HepG2 (cell line): ENCODE data around the gene ARF4. TPM values are rescaled to one million over a fixed set of nuclear protein-coding genes. Genes with fewer than 3 reads are reported as not detected.

Experiments
- ARNT ChIP-seq: fragments of 450-650 bp; IDR thresholded peaks from 2 replicates; pipeline ENCODE4 v1.6.1; 2017
- CAMTA2 ChIP-seq: sonication (generic); formaldehyde crosslinking; IDR thresholded peaks from 2 replicates; pipeline ENCODE4 v1.4.0; 2020; ENCODE audit warnings: mild to moderate bottlenecking, missing genetic modification reagents, borderline replicate concordance
- CCDC6 ChIP-seq: sonication (generic); formaldehyde crosslinking; IDR thresholded peaks from 2 replicates; pipeline ENCODE4 v1.8.1; 2022; ENCODE audit warnings: mild to moderate bottlenecking, missing genetic modification reagents, moderate library complexity
- DNMT3B ChIP-seq: conservative IDR thresholded peaks from 2 replicates; pipeline ENCODE4 v1.6.1; 2016; ENCODE audit warnings: missing biosample characterization, control low read depth
- ELF3 ChIP-seq: IDR thresholded peaks from 2 replicates; pipeline ENCODE4 v1.6.1; 2016; ENCODE audit warnings: missing genetic modification reagents, missing compliant biosample characterization
- ETV6 ChIP-seq: sonication (generic); formaldehyde crosslinking; conservative IDR thresholded peaks from 2 replicates; pipeline ENCODE4 v1.4.0; 2020; ENCODE audit warnings: missing genetic modification reagents
- FLYWCH1 ChIP-seq: sonication (generic); formaldehyde crosslinking; IDR thresholded peaks from 2 replicates; pipeline ENCODE4 v1.8.1; 2023; ENCODE audit warnings: mild to moderate bottlenecking, missing genetic modification reagents
- FOXC1 ChIP-seq: sonication (generic); formaldehyde crosslinking; IDR thresholded peaks from 2 replicates; pipeline ENCODE4 v1.8.0; 2022; ENCODE audit warnings: mild to moderate bottlenecking, missing genetic modification reagents, borderline replicate concordance
- FOXK1 ChIP-seq: sonication (generic); formaldehyde crosslinking; IDR thresholded peaks from 2 replicates; pipeline ENCODE4 v1.4.0; 2020; ENCODE audit warnings: low read depth, missing genetic modification reagents, borderline replicate concordance
- GZF1 ChIP-seq: sonication (generic); formaldehyde crosslinking; IDR thresholded peaks from 2 replicates; pipeline ENCODE4 v1.5.1; 2020; ENCODE audit warnings: mild to moderate bottlenecking, missing genetic modification reagents
- HMG20B ChIP-seq: conservative IDR thresholded peaks from 2 replicates; pipeline ENCODE4 v1.6.1; 2016; ENCODE audit warnings: missing genetic modification reagents, missing compliant biosample characterization
- HNRNPH1 ChIP-seq: fragments of 200-400 bp; formaldehyde crosslinking; optimal IDR thresholded peaks from 2 replicates; pipeline ENCODE3; 2017; ENCODE audit warnings: mild to moderate bottlenecking, low read depth, low read length
- HNRNPL ChIP-seq: fragments of 200-400 bp; formaldehyde crosslinking; IDR thresholded peaks from 2 replicates; pipeline ENCODE4 v1.6.1; 2017; ENCODE audit warnings: mild to moderate bottlenecking, low read depth, low read length
- HOXA5 ChIP-seq: sonication (generic); formaldehyde crosslinking; IDR thresholded peaks from 2 replicates; pipeline ENCODE4 v1.4.0; 2020; ENCODE audit warnings: missing genetic modification reagents
- MTA3 ChIP-seq: sonication (generic); formaldehyde crosslinking; IDR thresholded peaks from 2 replicates; pipeline ENCODE4 v1.4.0; 2020; ENCODE audit warnings: missing genetic modification reagents
- NCOA1 ChIP-seq: sonication (generic); formaldehyde crosslinking; IDR thresholded peaks from 2 replicates; pipeline ENCODE4 v1.9.0; 2021; ENCODE audit warnings: missing genetic modification reagents
- NKX3-1 ChIP-seq: sonication (generic); formaldehyde crosslinking; IDR thresholded peaks from 2 replicates; pipeline ENCODE4 v1.5.0; 2020; ENCODE audit warnings: missing genetic modification reagents
- NR2F6 ChIP-seq, 2 experiments: IDR thresholded peaks; 2 replicates each; pipeline ENCODE4 v1.6.1; 2016; ENCODE audit warnings: antibody characterized with exemption in 1 of 2, mild to moderate bottlenecking in 1 of 2
- NR3C1 ChIP-seq: sonication (generic); formaldehyde crosslinking; IDR thresholded peaks from 2 replicates; pipeline ENCODE4 v1.4.0; 2020; ENCODE audit warnings: missing genetic modification reagents
- PHF5A ChIP-seq: IDR thresholded peaks from one replicate; pipeline ENCODE4 v1.6.1; 2018; ENCODE audit warnings: low read depth, missing genetic modification reagents; ENCODE audit not compliant: unreplicated experiment
- PPARG ChIP-seq: conservative IDR thresholded peaks from 2 replicates; pipeline ENCODE4 v1.6.1; 2016; ENCODE audit warnings: missing biosample characterization, missing genetic modification reagents
- RCOR2 ChIP-seq: IDR thresholded peaks from 2 replicates; pipeline ENCODE4 v1.6.1; 2016; ENCODE audit warnings: missing biosample characterization, missing genetic modification reagents
- STAG1 ChIP-seq: sonication (generic); formaldehyde crosslinking; IDR thresholded peaks from 2 replicates; pipeline ENCODE4 v1.4.0; 2020; ENCODE audit warnings: missing genetic modification reagents
- SUZ12 ChIP-seq: fragments of 150-350 bp; IDR thresholded peaks from 2 replicates; pipeline ENCODE4 v1.6.1; 2014; ENCODE audit warnings: low read depth, low read length
- TOPORS ChIP-seq: sonication (generic); formaldehyde crosslinking; IDR thresholded peaks from 2 replicates; pipeline ENCODE4 v1.8.0; 2023; ENCODE audit warnings: mild to moderate bottlenecking, missing genetic modification reagents
- ZEB1 ChIP-seq: IDR thresholded peaks from 2 replicates; pipeline ENCODE4 v1.6.1; 2012; ENCODE audit warnings: mild to moderate bottlenecking, low read depth, inconsistent platforms; ENCODE audit not compliant: insufficient replicate concordance
- ZFP36 ChIP-seq: fragments of 150-350 bp; IDR thresholded peaks from 2 replicates; pipeline ENCODE4 v1.6.1; 2018; ENCODE audit warnings: borderline replicate concordance, low read length, low read depth; ENCODE audit not compliant: partially characterized antibody
- ZNF101 ChIP-seq: sonication (generic); formaldehyde crosslinking; IDR thresholded peaks from 2 replicates; pipeline ENCODE4 v1.4.0; 2020; ENCODE audit warnings: mild to moderate bottlenecking, low read depth, missing genetic modification reagents, borderline replicate concordance
- ZNF329 ChIP-seq: sonication (generic); formaldehyde crosslinking; IDR thresholded peaks from 2 replicates; pipeline ENCODE4 v1.9.0; 2021; ENCODE audit warnings: low read depth, mild to moderate bottlenecking, missing genetic modification reagents
- ZNF616 ChIP-seq: sonication (generic); formaldehyde crosslinking; IDR thresholded peaks from 2 replicates; pipeline ENCODE4 v1.5.0; 2020; ENCODE audit warnings: low read depth, mild to moderate bottlenecking, missing genetic modification reagents
- ZNF747 ChIP-seq: sonication (generic); formaldehyde crosslinking; IDR thresholded peaks from 2 replicates; pipeline ENCODE4 v1.8.1; 2023; ENCODE audit warnings: missing genetic modification reagents, mild to moderate bottlenecking, borderline replicate concordance
- polyA plus RNA-seq, 8 experiments: library from polyadenylated mRNA; depleted of rRNA in 3 of 8; stranded (reverse) in 7 of 8; unstranded in 1 of 8; fragments of >200 nt; fragmentation: Illumina TruSeq in 4 of 8; extraction: Trizol in 4 of 8; gene quantifications; 2 replicates each; pipeline versions ENCODE4 v1.2.1 to v1.2.3, GENCODE V29; 2011 to 2016; ENCODE audit warnings: low read depth in 4 of 8, missing spikeins in 1 of 8, mixed read lengths in 1 of 8; ENCODE audit not compliant: insufficient read depth in 1 of 8
- total RNA-seq, 5 experiments: library from RNA; depleted of rRNA; stranded (reverse); fragments of >200 nt; fragmentation: Illumina TruSeq; extraction: Trizol; gene quantifications; 2 replicates each; pipeline ENCODE4 v1.2.3, GENCODE V29; 2016; ENCODE audit warnings: low read depth in 1 of 5
- TF ChIP-seq, protein P1 (sequence below): sonication (generic); formaldehyde crosslinking; IDR thresholded peaks from 2 replicates; pipeline ENCODE4 v1.5.0; 2020; ENCODE audit warnings: missing genetic modification reagents
- TF ChIP-seq, protein P2 (sequence below): sonication (generic); formaldehyde crosslinking; IDR thresholded peaks from 2 replicates; pipeline ENCODE4 v1.5.0; 2020; ENCODE audit warnings: missing genetic modification reagents

ARF4 gene
- total and polyA plus RNA-seq, 2 of the 13 experiments (the other 11 are each of a cell fraction or from before 2014, with no cell fraction given) = 184 to 250 TPM

DNA sequence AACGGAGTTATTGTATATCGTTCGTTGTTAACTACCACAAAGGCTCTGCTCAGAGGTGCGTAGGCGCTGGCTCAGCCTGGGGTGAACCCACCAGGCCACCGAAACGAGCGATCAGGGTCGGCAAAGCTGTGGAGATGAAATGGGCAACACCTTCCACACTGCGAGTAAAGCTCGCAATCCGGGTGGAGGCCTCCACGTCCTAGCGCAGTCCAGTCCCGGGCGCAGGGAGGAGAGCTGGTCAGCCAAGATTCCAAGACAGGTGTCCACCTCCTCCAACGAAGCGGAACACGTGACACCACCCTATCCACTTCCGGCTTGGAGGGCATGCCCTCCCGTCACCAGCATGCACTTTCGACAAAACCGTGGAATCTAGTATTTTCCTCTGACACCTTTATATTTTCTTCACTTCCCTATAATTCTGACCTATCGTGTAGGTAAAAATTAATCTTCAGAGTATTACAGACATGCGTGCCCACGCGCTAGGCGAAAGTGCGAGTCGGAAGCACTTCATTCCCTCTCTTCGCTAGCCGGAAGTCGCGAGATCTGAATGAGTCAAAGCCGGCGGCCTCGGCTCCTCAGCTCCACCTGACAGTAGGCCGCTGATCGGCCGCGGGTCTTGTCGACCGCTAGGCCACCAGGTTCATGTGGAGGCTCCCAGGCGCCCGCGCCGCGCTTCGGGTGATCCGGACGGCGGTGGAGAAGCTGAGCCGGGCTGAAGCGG is 41.2 kb downstream of the ARF4 start, which contains the start of gene PDE12 (continued):
- TF ChIP-seq MTA3 (no peak), ZEB1 (no peak), ARNT (no peak), FLYWCH1 (CRISPR knock-in tag) (no peak), FOXK1 (CRISPR knock-in tag) (peak; percentile 91), NR2F6 (IDR thresholded peaks at IDR 0.05) (peak; percentile 88), NR2F6 (CRISPR knock-in tag; IDR thresholded peaks at IDR 0.05) (peak; percentile 80; the same call in 1 of the 2 replicates), CCDC6 (CRISPR knock-in tag) (peak; percentile 71), TOPORS (CRISPR knock-in tag) (peak; percentile 83), CAMTA2 (CRISPR knock-in tag) (no peak), FOXC1 (CRISPR knock-in tag) (peak; percentile 87), STAG1 (CRISPR knock-in tag) (peak; percentile 10), HNRNPH1 (no peak), ZFP36 (no peak), NCOA1 (CRISPR knock-in tag) (peak; percentile 73; the same call in 1 of the 2 replicates), GZF1 (CRISPR knock-in tag) (0 out of 2 replicates have a peak, but pooled peaks have one; percentile 69), ZNF329 (CRISPR knock-in tag) (no peak; the same call in 1 of the 2 replicates), NR3C1 (CRISPR knock-in tag) (no peak), ZNF747 (CRISPR knock-in tag) (peak; percentile 94), HOXA5 (CRISPR knock-in tag) (peak; percentile 45; the same call in 1 of the 2 replicates), DNMT3B (peak; percentile 51), SUZ12 (no peak), PPARG (CRISPR knock-in tag) (peak; percentile 57; the same call in 1 of the 2 replicates), ETV6 (no peak), RCOR2 (peak; percentile 69; the same call in 1 of the 2 replicates), HMG20B (CRISPR knock-in tag) (no peak), ZNF101 (CRISPR knock-in tag) (no peak), ZNF616 (CRISPR knock-in tag) (peak; percentile 88; the same call in 1 of the 2 replicates), PHF5A (CRISPR knock-in tag) (peak; percentile 77), HNRNPL (no peak), NKX3-1 (CRISPR knock-in tag) (no peak; the same call in 1 of the 2 replicates), ELF3 (CRISPR knock-in tag) (peak; percentile 91)
- TF ChIP-seq, protein P1, sequence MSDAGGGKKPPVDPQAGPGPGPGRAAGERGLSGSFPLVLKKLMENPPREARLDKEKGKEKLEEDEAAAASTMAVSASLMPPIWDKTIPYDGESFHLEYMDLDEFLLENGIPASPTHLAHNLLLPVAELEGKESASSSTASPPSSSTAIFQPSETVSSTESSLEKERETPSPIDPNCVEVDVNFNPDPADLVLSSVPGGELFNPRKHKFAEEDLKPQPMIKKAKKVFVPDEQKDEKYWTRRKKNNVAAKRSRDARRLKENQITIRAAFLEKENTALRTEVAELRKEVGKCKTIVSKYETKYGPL = no peak; the same call in 1 of the 2 replicates
- TF ChIP-seq, protein P2, sequence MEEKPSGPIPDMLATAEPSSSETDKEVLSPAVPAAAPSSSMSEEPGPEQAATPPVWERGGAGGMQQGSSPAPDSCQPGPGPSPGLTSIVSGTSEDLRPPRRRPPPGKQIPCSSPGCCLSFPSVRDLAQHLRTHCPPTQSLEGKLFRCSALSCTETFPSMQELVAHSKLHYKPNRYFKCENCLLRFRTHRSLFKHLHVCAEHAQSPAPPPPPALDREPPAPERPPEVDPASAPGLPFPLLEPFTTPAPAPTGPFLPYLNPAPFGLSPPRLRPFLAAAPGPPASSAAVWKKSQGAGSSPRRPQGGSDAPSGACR (CRISPR knock-in tag) = peak; percentile 81; the same call in 1 of the 2 replicates
